ENCODE results near the gene RNF157.

RNF157 gene

DNA sequence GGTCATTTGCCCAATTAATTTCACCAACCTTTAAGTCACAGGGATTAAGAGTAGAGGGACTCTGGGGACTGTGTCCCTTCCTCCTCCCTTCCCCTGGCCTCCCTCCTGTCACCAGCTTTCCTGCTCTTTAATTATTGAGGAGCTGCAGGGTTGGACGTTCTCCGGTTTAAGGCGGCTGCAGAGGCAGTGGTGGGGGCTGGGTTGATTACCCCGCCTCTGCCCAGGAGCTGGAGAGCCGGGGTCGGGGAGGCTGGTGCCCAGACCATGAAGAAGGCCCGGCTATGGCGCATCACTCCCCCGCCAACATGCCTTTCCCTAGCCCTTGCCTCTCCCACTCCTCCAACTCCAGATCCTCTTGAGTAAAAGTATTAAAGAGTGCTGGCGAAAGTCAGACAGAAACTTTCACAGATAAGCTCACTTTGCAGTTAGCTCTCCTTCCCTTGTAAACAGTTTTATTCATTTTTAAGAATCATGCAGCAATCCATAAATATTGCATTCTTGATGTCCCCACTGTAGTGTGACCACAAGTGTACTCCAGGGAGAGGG, 98.2 kb downstream of the RNF157 start:
- Histone ChIP-seq H3K27ac (peak overlapping the region; percentile 92), H3K36me3 (no peaks in the 10 kb centered on the region), H3K27me3 (ENCODE audit: insufficient read depth, low read depth, severe bottlenecking) (no peaks in the 10 kb centered on the region), H3K9me3 (ENCODE audit: severe bottlenecking) (no peaks in the 10 kb centered on the region), H3K4me3 (ENCODE audit: low read depth, low read length) (peak overlapping the region; percentile 56)
- peak; percentile 86 for DNase-seq
- TF ChIP-seq, protein P1, sequence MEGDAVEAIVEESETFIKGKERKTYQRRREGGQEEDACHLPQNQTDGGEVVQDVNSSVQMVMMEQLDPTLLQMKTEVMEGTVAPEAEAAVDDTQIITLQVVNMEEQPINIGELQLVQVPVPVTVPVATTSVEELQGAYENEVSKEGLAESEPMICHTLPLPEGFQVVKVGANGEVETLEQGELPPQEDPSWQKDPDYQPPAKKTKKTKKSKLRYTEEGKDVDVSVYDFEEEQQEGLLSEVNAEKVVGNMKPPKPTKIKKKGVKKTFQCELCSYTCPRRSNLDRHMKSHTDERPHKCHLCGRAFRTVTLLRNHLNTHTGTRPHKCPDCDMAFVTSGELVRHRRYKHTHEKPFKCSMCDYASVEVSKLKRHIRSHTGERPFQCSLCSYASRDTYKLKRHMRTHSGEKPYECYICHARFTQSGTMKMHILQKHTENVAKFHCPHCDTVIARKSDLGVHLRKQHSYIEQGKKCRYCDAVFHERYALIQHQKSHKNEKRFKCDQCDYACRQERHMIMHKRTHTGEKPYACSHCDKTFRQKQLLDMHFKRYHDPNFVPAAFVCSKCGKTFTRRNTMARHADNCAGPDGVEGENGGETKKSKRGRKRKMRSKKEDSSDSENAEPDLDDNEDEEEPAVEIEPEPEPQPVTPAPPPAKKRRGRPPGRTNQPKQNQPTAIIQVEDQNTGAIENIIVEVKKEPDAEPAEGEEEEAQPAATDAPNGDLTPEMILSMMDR (IDR thresholded peaks at IDR 0.05; ENCODE audit: low read depth, low read length), result no peak

DNA sequence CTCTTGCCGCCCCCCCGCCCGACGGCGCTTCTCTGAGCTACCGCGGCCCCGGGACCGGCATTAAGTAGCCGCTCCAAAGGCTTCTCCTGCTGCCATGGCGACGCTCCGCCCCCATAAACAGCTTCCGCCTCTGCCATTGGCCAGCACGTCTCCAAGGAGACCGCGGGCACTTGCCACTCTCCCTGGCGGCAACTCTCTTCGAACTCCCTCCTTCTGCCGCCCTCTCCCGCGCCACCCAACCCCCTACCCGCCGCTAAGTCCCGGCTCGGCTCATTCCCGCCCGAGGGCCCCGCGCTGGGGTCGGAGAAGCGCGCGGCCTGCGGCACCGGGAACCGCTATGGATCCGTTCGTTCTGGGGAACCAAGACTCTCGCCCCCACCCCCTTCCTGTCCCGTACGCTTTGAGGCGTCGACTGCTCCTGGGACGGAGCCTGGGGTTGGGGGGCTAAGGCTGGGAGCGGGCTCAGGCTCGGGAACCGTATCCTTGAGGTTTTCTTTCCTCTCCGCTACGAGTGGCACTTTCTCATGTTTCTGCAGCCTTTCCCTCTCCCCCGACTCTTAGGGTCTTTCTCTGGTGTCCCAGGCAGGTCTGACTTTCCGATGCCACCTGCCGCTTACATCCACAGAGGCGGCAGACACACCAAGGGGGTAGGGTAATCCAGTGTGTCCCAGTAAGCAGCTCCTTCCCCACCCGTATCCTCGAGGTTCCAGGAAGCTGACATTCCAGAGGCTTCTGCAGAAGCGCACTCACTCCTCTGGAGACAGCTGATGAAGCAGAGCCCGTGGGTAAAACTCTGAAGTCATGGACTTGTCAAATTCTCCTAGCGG, 98.9 kb downstream of the RNF157 start, which contains the start of gene FOXJ1:
FOXJ1 (minus strand) TSS at position 34 of the 827 bp plus-strand sequence. CDS start 850 bp downstream, outside the sequence.
- H3K27ac ChIP-seq, result peak within 1 kb of the TSS; percentile 92
- peak within 1 kb of the TSS; percentile 56 for H3K4me3 ChIP-seq (ENCODE audit: low read depth, low read length)
- TF ChIP-seq, protein P1 (IDR thresholded peaks at IDR 0.05; ENCODE audit: low read depth, low read length), result no peak
- H3K36me3 ChIP-seq, result no peaks in the 10 kb centered on the region
- DNase-seq, result peak; percentile 98
- no peaks in the 10 kb centered on the region for H3K27me3 ChIP-seq (ENCODE audit: insufficient read depth, low read depth, severe bottlenecking)
- H3K9me3 ChIP-seq (ENCODE audit: severe bottlenecking), result no peaks in the 10 kb centered on the region

DNA sequence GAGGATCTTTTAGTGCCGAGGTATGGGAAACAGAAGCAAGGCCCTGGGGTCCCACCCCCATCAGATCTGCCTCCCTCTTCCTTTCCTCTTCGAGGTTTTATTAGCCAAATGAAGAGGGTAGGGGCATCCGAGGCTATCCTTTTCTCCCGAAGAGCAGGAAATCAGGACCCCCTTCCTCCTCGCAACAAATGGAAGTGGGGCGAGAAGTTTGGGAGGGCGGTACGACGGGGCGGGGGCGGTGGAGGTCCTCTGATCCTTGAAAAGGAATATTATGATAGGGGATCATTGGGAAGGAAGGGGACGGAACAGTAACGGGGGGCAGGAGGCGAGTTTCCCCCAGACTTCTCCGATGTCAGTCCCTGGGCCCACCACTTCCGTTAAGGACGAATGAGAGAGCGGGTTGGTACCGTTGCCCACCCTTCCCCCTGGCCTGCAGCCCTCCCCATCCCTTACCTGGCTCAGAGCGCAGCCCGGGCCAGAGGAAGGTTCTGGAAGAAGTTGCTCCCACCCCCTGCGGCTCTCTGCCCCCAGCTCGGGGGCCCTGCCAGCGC, 99.6 kb downstream of the RNF157 start:
- no peaks in the 10 kb centered on the region for H3K36me3 ChIP-seq
- H3K27me3 ChIP-seq (ENCODE audit: insufficient read depth, low read depth, severe bottlenecking), result no peaks in the 10 kb centered on the region
- DNase-seq, result no peak
- H3K27ac ChIP-seq, result no peak overlapping the region
- H3K4me3 ChIP-seq (ENCODE audit: low read depth, low read length), result peak overlapping the region; percentile 56
- TF ChIP-seq, protein P1 (IDR thresholded peaks at IDR 0.05; ENCODE audit: low read depth, low read length), result no peak
- H3K9me3 ChIP-seq (ENCODE audit: severe bottlenecking), result no peaks in the 10 kb centered on the region

DNA sequence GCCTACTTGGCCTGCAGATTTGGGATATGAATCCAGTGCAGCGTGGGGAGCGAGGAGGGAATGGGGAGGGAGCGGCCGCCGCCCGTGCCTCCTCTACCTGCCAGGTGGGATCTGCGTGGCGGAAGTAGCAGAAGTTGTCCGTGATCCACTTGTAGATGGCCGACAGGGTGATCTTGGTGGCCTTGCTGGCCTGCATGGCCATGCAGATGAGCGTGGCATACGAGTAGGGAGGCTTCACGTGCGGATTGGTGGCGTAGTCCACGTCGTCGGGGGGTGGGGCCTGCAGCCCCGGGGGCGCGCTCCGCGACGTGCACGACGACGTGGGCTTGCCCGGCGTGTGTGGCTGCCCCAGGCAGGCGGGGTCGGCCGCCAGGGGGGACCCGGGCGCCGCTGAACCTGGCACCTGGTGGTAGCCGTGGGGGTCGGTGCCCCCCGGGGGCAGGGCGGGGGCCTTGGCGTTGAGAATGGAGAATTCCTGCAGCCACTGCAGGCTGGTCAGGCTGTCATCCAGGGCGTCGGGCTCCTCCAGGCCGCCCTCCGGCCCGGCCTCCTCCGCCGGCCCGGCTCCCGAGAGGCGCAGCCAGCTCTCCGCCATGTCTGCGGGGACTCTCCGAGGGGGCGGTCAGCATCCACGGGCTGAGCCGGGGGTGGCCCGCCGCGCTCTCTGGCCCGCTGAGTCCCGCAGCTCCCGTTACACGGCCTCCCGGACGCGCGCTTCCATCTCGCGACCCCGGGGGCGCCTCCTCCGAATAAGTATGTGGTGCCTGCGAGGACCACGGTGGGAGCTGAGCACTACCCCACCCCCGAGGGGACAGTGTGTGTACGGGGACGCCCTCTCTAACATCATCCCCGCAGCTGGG, 100.3 kb downstream of the RNF157 start:
- Histone ChIP-seq H3K36me3 (no peaks in the 10 kb centered on the region), H3K4me3 (ENCODE audit: low read depth, low read length) (no peak overlapping the region), H3K9me3 (ENCODE audit: severe bottlenecking) (no peaks in the 10 kb centered on the region), H3K27me3 (ENCODE audit: insufficient read depth, low read depth, severe bottlenecking) (no peaks in the 10 kb centered on the region), H3K27ac (no peak overlapping the region)
- DNase-seq, result no peak
- TF ChIP-seq, protein P1 (IDR thresholded peaks at IDR 0.05; ENCODE audit: low read depth, low read length), result no peak

DNA sequence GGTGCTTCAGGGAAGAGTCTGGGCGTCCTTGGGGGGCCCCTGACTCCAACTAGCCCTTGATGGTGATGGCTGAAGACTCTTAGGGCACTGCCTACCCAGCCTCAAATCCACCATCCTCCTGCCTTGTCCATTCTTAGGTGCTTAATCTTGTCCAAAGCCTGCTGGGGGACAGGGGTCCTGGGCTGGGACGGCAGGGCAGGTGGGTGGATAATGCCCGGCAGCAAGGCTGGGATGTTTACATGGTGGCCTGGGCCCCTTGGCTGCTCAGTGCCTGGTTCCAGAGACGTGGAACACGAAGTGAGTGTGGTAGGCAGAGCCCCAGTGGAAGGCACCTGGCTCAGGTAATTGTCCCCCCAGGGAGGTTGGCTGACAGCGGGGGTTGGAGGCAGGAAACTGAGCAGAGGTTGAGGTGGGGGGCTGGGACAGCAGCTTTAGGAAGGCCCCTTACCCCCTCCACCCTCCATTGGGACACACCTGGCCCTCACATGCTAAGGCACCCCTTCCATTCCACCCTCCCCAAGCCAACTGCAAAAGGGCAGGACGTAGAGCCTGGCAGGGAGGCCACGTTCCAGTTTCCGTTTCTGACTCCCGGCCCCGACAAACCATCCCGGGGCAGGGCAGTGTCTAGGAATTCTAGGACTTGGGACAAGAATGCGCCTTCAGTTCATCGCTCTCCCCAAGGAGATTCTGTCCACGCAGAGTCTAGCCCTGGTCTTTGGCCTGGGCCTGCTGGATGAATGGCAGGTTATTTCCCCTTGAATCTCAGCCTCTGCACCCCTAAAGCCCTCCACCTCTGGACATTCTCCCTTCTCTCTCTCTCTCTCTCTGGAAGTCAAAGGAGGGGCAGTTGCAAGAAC, 101.2 kb downstream of the RNF157 start:
- TF ChIP-seq, protein P1 (IDR thresholded peaks at IDR 0.05; ENCODE audit: low read depth, low read length), result no peak
- Histone ChIP-seq H3K27ac (peak overlapping the region; percentile 80; the same call in 1 of the 2 replicates), H3K27me3 (ENCODE audit: insufficient read depth, low read depth, severe bottlenecking) (no peaks in the 10 kb centered on the region), H3K4me3 (ENCODE audit: low read depth, low read length) (no peak overlapping the region), H3K9me3 (ENCODE audit: severe bottlenecking) (no peaks in the 10 kb centered on the region), H3K36me3 (no peaks in the 10 kb centered on the region)
- DNase-seq, result no peak

All from WERI-Rb-1 (cell line).